Parathyroid adenoma (tissue), 2 donors: ENCODE data around the gene CEACAM16.

Experiments
- H2AFZ ChIP-seq: fragments of 300-600 bp; sonication (generic); one replicate; pipeline ENCODE4 v1.7.0; 2017; ENCODE audit warnings: antibody characterized with exemption, mild to moderate bottlenecking
- H3K27ac ChIP-seq: fragments of 300-600 bp; sonication (generic); one replicate; pipeline ENCODE4 v1.7.0; 2017
- H3K27me3 ChIP-seq: fragments of 300-600 bp; sonication (generic); one replicate; pipeline ENCODE4 v1.7.0; 2017; ENCODE audit warnings: low read length; ENCODE audit not compliant: control insufficient read depth, insufficient read depth
- H3K36me3 ChIP-seq: fragments of 300-600 bp; sonication (generic); one replicate; pipeline ENCODE4 v1.7.0; 2017; ENCODE audit warnings: low read length; ENCODE audit not compliant: control insufficient read depth, insufficient read depth
- H3K4me1 ChIP-seq: fragments of 300-600 bp; sonication (generic); one replicate; pipeline ENCODE4 v1.7.0; 2017; ENCODE audit warnings: control low read depth
- H3K4me2 ChIP-seq: fragments of 300-600 bp; sonication (generic); one replicate; pipeline ENCODE4 v1.7.0; 2017; ENCODE audit warnings: low read length
- H3K4me3 ChIP-seq: fragments of 300-600 bp; sonication (generic); one replicate; pipeline ENCODE4 v1.7.0; 2017; ENCODE audit warnings: low read depth, low read length
- H3K79me2 ChIP-seq: fragments of 300-600 bp; sonication (generic); one replicate; pipeline ENCODE4 v1.7.0; 2017; ENCODE audit warnings: control low read depth
- H3K9ac ChIP-seq: fragments of 300-600 bp; sonication (generic); one replicate; pipeline ENCODE4 v1.7.0; 2017; ENCODE audit warnings: mild to moderate bottlenecking
- H3K9me3 ChIP-seq: fragments of 300-600 bp; sonication (generic); one replicate; pipeline ENCODE4 v1.7.0; 2017; ENCODE audit warnings: low read length; ENCODE audit not compliant: control insufficient read depth
- TF ChIP-seq, protein P1 (sequence below): fragments of 300-600 bp; sonication (generic); IDR thresholded peaks from one replicate; pipeline ENCODE4 v1.7.0; 2017; ENCODE audit warnings: antibody characterized with exemption, mild to moderate bottlenecking
- donor health status: primary hyperparathyroidism.

Gene CEACAM16

DNA sequence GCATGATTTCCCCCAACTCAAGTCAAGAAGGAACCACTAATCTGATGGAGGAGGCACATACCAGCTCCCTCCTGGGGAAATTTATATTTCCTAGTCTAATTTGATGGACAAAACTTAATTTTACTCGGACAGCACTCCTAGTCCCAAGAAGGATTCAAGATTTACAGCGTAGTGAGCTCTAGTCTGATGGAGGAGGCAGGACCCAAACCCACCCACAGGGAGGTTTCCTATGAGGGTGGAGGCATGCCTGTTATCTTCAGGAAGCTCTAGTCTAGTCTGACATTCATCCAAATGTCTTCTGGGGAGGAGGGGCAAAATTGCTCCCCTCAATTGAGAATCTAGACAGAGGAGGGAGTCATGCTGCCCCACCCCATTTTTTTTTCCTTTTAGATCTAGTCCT lies 39.2 kb downstream of the CEACAM16 start:
- no peaks in the 10 kb centered on the region for H3K9me3 ChIP-seq
- H3K4me1 ChIP-seq = peaks cover 30% of the 10 kb centered on the region
- no peak overlapping the region for H3K27ac ChIP-seq
- H3K27me3 ChIP-seq = no peaks in the 10 kb centered on the region
- peak overlapping the region; percentile 45 for H2AFZ ChIP-seq
- no peaks in the 10 kb centered on the region for H3K36me3 ChIP-seq
- TF ChIP-seq, protein P1, sequence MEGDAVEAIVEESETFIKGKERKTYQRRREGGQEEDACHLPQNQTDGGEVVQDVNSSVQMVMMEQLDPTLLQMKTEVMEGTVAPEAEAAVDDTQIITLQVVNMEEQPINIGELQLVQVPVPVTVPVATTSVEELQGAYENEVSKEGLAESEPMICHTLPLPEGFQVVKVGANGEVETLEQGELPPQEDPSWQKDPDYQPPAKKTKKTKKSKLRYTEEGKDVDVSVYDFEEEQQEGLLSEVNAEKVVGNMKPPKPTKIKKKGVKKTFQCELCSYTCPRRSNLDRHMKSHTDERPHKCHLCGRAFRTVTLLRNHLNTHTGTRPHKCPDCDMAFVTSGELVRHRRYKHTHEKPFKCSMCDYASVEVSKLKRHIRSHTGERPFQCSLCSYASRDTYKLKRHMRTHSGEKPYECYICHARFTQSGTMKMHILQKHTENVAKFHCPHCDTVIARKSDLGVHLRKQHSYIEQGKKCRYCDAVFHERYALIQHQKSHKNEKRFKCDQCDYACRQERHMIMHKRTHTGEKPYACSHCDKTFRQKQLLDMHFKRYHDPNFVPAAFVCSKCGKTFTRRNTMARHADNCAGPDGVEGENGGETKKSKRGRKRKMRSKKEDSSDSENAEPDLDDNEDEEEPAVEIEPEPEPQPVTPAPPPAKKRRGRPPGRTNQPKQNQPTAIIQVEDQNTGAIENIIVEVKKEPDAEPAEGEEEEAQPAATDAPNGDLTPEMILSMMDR = no peak
- no peaks in the 10 kb centered on the region for H3K79me2 ChIP-seq
- no peak overlapping the region for H3K4me2 ChIP-seq
- no peak overlapping the region for H3K9ac ChIP-seq
- no peak overlapping the region for H3K4me3 ChIP-seq

DNA sequence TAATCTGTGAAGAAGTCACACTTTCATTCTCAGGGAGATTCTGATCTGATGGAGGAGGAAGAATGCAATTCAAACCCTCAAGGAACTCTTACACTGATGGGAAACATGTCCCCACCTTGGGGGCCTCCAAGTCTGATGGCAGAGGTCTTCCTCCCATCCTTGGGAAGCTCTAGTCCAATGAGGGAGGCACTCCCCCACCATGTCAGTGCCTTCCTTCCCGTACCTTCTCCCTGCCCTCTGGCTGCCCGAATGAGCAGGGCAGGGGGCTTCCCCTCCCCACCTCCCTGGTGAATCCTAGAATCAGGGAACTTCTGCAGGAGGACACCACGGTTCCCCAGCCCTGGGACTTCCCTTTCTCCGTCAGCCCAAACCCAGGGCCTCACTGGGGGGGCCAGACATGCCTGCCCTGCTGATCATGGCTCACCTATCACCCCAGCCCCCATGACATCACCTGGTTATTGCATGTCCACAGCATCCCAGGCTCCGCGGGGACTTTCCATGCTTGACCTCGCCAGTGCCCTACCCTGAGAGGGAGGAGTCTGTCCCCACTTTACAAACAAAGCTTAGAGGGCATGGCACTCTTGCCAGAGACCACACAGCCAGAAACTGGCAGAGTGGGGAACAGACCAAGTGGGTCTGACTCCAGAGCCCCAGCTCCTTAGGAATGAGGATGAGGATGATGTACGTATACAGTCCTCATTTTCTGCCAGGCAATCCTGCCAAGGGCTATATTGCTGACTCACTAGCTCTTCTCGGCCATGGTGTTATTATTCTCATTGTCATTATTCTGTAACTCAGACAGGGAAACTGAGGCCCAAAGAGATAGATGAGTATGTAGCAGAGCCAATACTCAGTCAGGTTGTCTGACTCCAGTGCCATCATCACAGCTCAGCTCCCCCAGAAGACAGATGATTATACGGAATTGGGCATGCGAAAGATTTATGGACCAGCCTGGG lies 39.9 kb downstream of the CEACAM16 start:
- peak overlapping the region; percentile 17 for H3K27ac ChIP-seq
- no peaks in the 10 kb centered on the region for H3K27me3 ChIP-seq
- peaks cover 33% of the 10 kb centered on the region for H3K4me1 ChIP-seq
- H3K9me3 ChIP-seq = no peaks in the 10 kb centered on the region
- peak overlapping the region; percentile 45 for H2AFZ ChIP-seq
- no peaks in the 10 kb centered on the region for H3K36me3 ChIP-seq
- H3K9ac ChIP-seq = no peak overlapping the region
- peak overlapping the region; percentile 22 for H3K4me2 ChIP-seq
- no peaks in the 10 kb centered on the region for H3K79me2 ChIP-seq
- TF ChIP-seq, protein P1 = no peak
- no peak overlapping the region for H3K4me3 ChIP-seq

DNA sequence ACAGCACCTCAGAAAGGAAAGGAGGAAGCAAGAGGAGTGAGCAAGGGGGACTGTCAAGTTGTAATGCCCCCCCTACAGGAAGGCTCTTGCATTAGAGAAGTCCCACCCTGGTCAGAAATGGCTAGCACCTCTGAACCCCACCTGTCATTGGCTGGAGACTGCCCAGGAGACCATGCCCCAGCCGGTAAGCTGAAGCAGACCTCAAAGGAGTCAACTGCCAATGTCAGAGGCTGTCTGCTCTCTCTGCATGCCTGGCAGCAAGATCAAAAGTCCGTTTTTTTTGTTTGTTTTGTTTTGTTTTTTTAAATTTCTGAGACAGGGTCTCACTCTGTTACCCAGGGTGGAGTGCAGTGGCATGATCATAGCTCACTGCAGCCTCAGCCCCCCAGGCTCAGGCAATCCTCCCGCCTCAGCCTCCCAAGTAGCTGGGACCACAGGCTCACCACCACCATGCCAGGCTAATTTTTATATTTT lies 41.4 kb downstream of the CEACAM16 start:
- Histone ChIP-seq H3K36me3 (no peaks in the 10 kb centered on the region), H3K27ac (no peak overlapping the region), H2AFZ (peak overlapping the region; percentile 63), H3K79me2 (no peaks in the 10 kb centered on the region), H3K27me3 (no peaks in the 10 kb centered on the region), H3K9me3 (no peaks in the 10 kb centered on the region), H3K4me2 (no peak overlapping the region), H3K4me3 (no peak overlapping the region), H3K4me1 (peaks cover 39% of the 10 kb centered on the region), H3K9ac (no peak overlapping the region)
- TF ChIP-seq, protein P1 = no peak

DNA sequence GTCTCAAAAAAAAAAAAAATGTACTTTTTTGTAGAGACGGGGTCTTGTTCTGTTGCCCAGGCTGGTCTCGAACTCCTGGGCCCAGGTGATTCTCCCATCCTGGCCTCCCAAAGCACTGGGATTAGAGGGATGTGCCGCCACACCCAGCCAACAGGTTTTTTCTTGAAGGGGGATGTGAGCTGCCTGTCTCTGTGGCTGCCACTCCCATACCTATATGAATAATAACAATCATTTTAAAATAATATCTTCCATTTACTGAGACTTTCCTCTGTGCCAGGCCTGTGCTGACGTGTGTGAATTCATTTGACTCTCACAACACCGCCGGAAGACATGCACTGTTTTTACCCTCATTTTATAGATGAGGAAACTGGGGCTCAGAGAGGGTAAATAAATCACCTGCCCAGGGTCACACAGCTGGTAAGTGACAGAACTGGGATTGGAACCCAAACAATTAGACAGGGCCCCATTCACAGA lies 42.3 kb downstream of the CEACAM16 start:
- no peaks in the 10 kb centered on the region for H3K9me3 ChIP-seq
- H3K4me1 ChIP-seq = peaks cover 40% of the 10 kb centered on the region
- no peaks in the 10 kb centered on the region for H3K79me2 ChIP-seq
- peak overlapping the region; percentile 55 for H2AFZ ChIP-seq
- peak overlapping the region; percentile 97 for H3K27ac ChIP-seq
- H3K4me2 ChIP-seq = no peak overlapping the region
- TF ChIP-seq, protein P1 = no peak
- no peaks in the 10 kb centered on the region for H3K27me3 ChIP-seq
- H3K36me3 ChIP-seq = no peaks in the 10 kb centered on the region
- H3K4me3 ChIP-seq = no peak overlapping the region
- no peak overlapping the region for H3K9ac ChIP-seq
